ENCODE data around the gene BUB3.

Gene BUB3

DNA sequence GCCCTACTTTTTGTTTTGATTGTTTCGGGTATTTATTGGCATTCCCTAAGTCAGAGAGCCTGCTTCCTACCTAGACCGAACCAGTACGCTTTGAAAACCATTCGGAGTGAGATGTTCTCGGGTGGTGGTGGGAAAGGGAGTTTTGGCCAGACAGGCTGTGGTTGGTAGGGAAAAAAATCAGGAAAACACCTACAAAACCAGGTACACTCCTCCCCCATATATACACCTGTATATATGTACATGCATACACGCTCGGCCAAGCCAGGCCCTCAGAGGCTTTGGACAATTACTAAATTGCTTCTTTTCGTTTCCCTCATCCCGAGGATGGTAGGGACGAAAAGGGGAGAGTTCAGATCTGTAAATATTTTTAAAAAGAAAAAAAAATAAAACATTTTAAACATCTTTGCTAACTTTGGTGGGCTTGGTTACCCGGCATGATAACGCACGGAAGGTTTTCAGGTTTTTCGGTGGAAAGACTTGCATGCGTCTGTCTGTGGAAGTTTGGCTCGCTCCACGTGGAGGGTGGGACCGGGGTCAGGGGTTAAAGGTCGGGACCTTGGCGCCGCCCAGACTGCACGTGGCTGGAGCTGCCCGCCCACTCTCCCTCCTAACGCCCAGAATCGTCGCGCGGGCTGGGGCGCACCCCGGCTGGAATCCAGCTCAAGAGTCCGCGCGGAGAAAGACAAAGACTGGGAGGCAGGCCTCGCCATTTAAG lies 3.8 kb upstream of the BUB3 start:
- TF ChIP-seq, protein P1, sequence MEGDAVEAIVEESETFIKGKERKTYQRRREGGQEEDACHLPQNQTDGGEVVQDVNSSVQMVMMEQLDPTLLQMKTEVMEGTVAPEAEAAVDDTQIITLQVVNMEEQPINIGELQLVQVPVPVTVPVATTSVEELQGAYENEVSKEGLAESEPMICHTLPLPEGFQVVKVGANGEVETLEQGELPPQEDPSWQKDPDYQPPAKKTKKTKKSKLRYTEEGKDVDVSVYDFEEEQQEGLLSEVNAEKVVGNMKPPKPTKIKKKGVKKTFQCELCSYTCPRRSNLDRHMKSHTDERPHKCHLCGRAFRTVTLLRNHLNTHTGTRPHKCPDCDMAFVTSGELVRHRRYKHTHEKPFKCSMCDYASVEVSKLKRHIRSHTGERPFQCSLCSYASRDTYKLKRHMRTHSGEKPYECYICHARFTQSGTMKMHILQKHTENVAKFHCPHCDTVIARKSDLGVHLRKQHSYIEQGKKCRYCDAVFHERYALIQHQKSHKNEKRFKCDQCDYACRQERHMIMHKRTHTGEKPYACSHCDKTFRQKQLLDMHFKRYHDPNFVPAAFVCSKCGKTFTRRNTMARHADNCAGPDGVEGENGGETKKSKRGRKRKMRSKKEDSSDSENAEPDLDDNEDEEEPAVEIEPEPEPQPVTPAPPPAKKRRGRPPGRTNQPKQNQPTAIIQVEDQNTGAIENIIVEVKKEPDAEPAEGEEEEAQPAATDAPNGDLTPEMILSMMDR (IDR thresholded peaks at IDR 0.05; ENCODE audit: low read depth, low read length): no peak
- TF ChIP-seq POLR2A (IDR thresholded peaks at IDR 0.05; ENCODE audit: extremely low read depth, insufficient read length): no peak
- TF ChIP-seq MYC (IDR thresholded peaks at IDR 0.05; ENCODE audit: low read depth, low read length): no peak
- TF ChIP-seq, protein P2, sequence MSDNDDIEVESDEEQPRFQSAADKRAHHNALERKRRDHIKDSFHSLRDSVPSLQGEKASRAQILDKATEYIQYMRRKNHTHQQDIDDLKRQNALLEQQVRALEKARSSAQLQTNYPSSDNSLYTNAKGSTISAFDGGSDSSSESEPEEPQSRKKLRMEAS (IDR thresholded peaks at IDR 0.05; ENCODE audit: low read depth, low read length): no peak
- DNase-seq (ENCODE audit: low read depth): no peak
- H3K4me3 ChIP-seq (ENCODE audit: low read depth, low read length): no peak overlapping the region

DNA sequence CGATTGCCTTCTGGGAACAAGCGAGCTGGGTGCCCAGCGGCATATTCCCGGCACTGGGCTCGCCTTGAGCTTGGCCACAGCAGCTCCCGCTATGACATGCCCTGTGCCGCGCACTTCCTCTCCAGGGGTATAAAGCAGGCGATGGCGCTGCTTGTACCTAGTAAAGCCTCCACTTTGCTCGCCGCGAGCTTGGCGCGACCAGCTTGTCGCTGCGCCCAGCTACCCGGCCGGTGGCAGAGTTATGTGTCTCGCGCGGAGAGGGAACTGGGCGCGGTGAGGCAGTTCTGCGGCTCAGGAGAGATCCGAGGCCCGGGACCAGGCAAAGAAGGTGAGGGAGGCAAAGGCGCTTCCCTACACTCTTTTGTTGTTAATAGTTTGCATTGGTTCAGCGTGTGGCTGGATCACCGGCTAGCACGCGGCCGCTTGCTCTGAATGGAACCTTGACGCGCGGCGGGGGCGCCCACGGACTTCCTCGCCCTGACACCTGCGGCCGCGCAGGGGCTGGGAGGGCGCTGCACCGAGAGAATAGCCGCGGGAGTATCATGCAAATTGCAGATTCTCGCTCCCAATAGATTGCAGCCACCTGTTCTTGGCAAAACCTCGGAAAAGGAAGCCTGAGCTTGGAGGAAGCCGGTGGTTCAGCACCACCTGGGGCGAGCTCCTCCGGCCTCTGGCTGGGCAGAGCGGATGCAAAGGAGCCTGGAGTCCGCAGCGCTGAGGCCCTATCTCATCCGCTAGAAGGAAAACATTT lies 3.0 kb upstream of the BUB3 start:
- peak; percentile 42 for DNase-seq (ENCODE audit: low read depth)
- H3K4me3 ChIP-seq (ENCODE audit: low read depth, low read length): no peak overlapping the region
- TF ChIP-seq, protein P1 (IDR thresholded peaks at IDR 0.05; ENCODE audit: low read depth, low read length): no peak
- TF ChIP-seq POLR2A (IDR thresholded peaks at IDR 0.05; ENCODE audit: extremely low read depth, insufficient read length): no peak
- TF ChIP-seq MYC (IDR thresholded peaks at IDR 0.05; ENCODE audit: low read depth, low read length): no peak
- TF ChIP-seq, protein P2 (IDR thresholded peaks at IDR 0.05; ENCODE audit: low read depth, low read length): no peak

DNA sequence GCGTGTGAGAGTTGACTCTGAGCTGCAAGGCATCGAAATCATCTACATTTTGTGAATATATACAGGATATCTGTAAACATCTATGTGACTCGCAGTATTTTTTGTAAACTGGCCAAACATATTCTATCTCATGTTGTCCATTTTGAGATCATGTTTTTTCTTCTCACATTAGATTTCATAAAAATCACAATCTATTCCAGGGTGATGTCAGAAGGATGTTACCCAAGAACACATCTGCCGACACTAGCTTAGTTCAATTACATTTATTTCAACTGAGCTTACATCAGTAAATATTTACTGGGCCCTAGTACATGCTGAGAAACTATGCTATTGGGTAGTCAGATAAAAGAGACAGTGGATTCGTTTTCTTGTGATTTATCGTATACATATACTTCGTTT lies 2.5 kb upstream of the BUB3 start:
- TF ChIP-seq, protein P1 (IDR thresholded peaks at IDR 0.05; ENCODE audit: low read depth, low read length): no peak
- TF ChIP-seq, protein P2 (IDR thresholded peaks at IDR 0.05; ENCODE audit: low read depth, low read length): no peak
- TF ChIP-seq MYC (IDR thresholded peaks at IDR 0.05; ENCODE audit: low read depth, low read length): no peak
- TF ChIP-seq POLR2A (IDR thresholded peaks at IDR 0.05; ENCODE audit: extremely low read depth, insufficient read length): no peak
- no peak overlapping the region for H3K4me3 ChIP-seq (ENCODE audit: low read depth, low read length)
- no peak for DNase-seq (ENCODE audit: low read depth)

DNA sequence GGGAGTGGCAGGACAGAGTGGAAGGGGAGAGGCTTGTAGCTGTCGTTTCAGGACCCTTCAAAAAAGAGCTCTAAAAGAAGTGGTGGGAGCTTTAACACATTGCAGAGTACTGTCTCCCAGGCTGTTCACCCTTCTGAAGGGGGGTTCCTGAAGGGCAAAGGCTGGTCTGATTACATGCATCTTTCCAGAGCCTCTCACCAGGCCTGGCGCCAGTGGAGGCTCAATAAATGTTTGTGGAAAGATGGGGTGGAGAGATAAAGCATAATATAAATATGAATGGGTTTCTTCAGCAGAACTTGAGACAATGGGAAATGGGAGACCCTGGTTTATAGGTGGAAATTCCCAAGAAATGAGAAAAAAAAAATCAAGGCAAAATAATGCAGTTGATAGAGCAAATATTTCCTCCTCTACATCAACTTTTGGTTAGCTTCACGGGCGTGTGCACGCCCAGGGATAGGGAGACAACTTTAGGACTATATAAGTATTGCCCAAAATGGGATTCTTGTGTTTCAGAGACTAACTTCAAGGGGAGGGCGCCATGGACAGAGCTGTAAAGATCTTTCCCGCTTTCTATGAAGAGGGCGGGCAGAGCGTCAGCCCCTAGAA lies 613 bp upstream of the BUB3 start:
- TF ChIP-seq MYC (IDR thresholded peaks at IDR 0.05; ENCODE audit: low read depth, low read length): no peak
- no peak for TF ChIP-seq POLR2A (IDR thresholded peaks at IDR 0.05; ENCODE audit: extremely low read depth, insufficient read length)
- TF ChIP-seq, protein P2 (IDR thresholded peaks at IDR 0.05; ENCODE audit: low read depth, low read length): no peak
- TF ChIP-seq, protein P1 (IDR thresholded peaks at IDR 0.05; ENCODE audit: low read depth, low read length): no peak
- no peak overlapping the region for H3K4me3 ChIP-seq (ENCODE audit: low read depth, low read length)
- DNase-seq (ENCODE audit: low read depth): no peak

DNA sequence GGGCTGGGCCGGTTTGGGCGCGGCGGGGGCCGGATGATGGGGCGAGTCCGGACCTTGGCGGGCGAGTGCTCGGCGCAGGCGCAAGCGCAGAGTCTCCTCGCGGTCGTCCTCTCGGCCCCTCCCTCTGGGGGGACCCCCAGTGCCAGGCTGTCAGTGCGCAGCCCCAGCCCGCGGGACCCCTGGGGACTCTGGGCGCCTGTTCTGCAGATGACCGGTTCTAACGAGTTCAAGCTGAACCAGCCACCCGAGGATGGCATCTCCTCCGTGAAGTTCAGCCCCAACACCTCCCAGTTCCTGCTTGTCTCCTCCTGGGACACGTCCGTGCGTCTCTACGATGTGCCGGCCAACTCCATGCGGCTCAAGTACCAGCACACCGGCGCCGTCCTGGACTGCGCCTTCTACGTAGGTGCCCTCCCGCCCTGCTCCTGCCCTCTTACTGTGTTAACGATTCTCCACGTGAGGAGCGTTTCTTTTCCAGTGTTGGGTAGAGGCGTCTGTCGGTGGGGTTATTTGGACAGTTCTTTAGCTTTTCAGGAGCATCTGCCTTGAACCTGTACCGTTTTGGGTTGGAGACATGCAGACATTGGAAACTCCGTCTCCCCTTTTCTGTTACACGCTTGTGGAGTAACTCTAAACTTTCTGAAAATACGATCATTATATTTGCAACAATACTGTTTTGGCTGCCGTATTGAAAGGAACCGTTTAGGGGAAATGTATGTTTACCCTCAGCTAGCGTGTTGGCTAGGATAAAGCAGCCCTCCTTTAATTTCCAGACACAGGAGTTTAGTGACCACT lies 706 bp downstream of the BUB3 start:
- peak; percentile 82 for DNase-seq (ENCODE audit: low read depth)
- TF ChIP-seq, protein P2 (IDR thresholded peaks at IDR 0.05; ENCODE audit: low read depth, low read length): peak; percentile 77
- TF ChIP-seq MYC (IDR thresholded peaks at IDR 0.05; ENCODE audit: low read depth, low read length) (peak; percentile 65; the same call in 1 of the 2 replicates), POLR2A (IDR thresholded peaks at IDR 0.05; ENCODE audit: extremely low read depth, insufficient read length) (no peak)
- TF ChIP-seq, protein P1 (IDR thresholded peaks at IDR 0.05; ENCODE audit: low read depth, low read length): no peak
- H3K4me3 ChIP-seq (ENCODE audit: low read depth, low read length): peak overlapping the region; percentile 98
